ENCODE data around the gene SAMD13.

Gene SAMD13

DNA sequence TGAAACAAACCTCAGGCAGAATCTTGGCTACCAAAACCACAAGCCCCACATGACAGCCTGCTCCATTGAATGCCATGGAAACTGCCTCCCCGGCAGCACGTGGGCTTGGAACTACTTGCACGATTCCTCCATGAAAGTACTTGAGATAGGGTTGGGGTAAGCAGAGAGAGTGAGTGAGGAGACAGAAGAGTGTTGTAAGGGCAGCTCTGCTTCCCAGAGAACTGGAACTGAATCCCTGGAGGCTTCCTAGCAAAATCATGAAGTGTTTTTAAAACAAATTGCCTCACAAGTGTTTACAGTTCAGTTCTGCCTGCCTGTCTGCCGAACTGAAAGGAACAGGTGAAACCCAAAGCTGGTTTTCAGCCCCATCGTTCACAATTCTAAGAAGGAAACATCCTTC is 61.5 kb downstream of the SAMD13 start:
- Histone ChIP-seq H3K9ac (ENCODE audit: insufficient read length) (no peak overlapping the region), H3K36me3 (ENCODE audit: insufficient read depth, low read length) (no peaks in the 10 kb centered on the region), H3K4me3 (no peak overlapping the region), H3K27ac (no peak overlapping the region), H3K9me3 (ENCODE audit: low read depth, low read length) (no peaks in the 10 kb centered on the region)
- TF ChIP-seq EZH2 (IDR thresholded peaks at IDR 0.05) (no peak), FOXP2 (optimal IDR thresholded peaks at IDR 0.05; ENCODE audit: control extremely low read depth, extremely low read length, insufficient read depth) (no peak)
- no peak for DNase-seq (ENCODE audit: low read depth, low spot score)

- DNase-seq (ENCODE audit: low read depth, low spot score): no peak
- Histone ChIP-seq H3K36me3 (ENCODE audit: insufficient read depth, low read length) (no peaks in the 10 kb centered on the region), H3K9ac (ENCODE audit: insufficient read length) (no peak overlapping the region), H3K9me3 (ENCODE audit: low read depth, low read length) (no peaks in the 10 kb centered on the region), H3K4me3 (no peak overlapping the region), H3K27ac (no peak overlapping the region)
- TF ChIP-seq EZH2 (IDR thresholded peaks at IDR 0.05): no peak
- no peak for TF ChIP-seq POLR2AphosphoS5 (IDR thresholded peaks at IDR 0.05; ENCODE audit: borderline replicate concordance, low read depth, low read length)
- no peak for TF ChIP-seq FOXP2 (optimal IDR thresholded peaks at IDR 0.05; ENCODE audit: control extremely low read depth, extremely low read length, insufficient read depth)
Observed at GRCh38 chr1:84363622-84364021, 62.1 kb downstream of the SAMD13 start.

DNA sequence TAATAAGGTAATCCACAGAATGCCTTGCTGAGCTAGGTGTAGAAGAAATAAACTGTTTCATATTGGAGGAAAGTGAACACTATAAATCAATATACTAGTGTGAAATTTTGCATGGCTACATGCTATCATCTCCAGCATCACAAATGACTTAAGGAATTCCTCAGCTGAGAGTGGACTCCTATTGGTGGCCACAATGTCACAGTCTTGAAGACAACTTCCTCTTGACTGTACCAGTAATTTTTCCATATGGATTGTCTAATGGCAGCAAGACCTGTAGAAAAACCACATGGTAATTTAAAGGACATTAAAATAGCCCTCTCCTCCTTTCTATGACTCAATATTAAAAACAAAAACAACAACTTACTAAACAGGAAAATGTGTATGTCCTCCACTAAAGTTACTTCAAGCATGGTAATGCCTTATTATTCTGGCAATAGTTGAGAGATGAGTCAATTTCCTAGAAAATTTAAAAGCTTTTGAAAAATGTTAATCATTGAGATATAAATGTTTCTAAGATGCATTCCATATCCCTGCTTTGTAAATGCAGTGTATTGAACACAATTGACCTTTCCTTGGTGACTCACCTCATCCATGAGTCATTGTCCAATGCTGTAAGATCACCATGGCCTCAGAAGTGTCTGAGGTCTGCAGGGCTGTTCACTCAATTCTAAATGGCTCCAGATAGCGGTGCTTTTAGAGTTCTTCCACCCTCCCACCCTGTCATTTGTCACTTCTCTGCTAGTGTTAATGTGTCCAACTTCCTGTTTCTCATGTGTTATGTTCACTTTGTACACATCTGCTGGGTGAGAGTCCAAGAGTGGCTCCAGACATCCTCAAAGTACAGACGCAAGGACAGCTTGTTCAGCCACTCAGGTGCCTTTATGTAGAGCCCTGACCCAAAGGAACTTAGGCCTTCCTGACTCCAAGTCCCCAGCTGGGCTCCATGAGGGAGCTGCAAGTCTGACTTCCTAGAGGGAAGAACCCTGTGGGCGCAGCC is 64.0 kb downstream of the SAMD13 start:
- Histone ChIP-seq H3K9me3 (ENCODE audit: low read depth, low read length) (no peaks in the 10 kb centered on the region), H3K4me3 (no peak overlapping the region), H3K27ac (no peak overlapping the region), H3K9ac (ENCODE audit: insufficient read length) (no peak overlapping the region), H3K36me3 (ENCODE audit: insufficient read depth, low read length) (no peaks in the 10 kb centered on the region)
- no peak for TF ChIP-seq FOXP2 (optimal IDR thresholded peaks at IDR 0.05; ENCODE audit: control extremely low read depth, extremely low read length, insufficient read depth)
- DNase-seq (ENCODE audit: low read depth, low spot score): no peak

- TF ChIP-seq FOXP2 (optimal IDR thresholded peaks at IDR 0.05; ENCODE audit: control extremely low read depth, extremely low read length, insufficient read depth) (no peak), EZH2 (IDR thresholded peaks at IDR 0.05) (no peak), POLR2AphosphoS5 (IDR thresholded peaks at IDR 0.05; ENCODE audit: borderline replicate concordance, low read depth, low read length) (no peak)
- no peak overlapping the region for H3K27ac ChIP-seq
- no peaks in the 10 kb centered on the region for H3K9me3 ChIP-seq (ENCODE audit: low read depth, low read length)
- H3K36me3 ChIP-seq (ENCODE audit: insufficient read depth, low read length): no peaks in the 10 kb centered on the region
- no peak overlapping the region for H3K4me3 ChIP-seq
- DNase-seq (ENCODE audit: low read depth, low spot score): no peak
- H3K9ac ChIP-seq (ENCODE audit: insufficient read length): no peak overlapping the region
Observed at GRCh38 chr1:84366786-84367185, 65.3 kb downstream of the SAMD13 start.

GRCh38 chr1:84367219-84367618 is 65.7 kb downstream of the SAMD13 start:
- Histone ChIP-seq H3K4me3 (no peak overlapping the region), H3K36me3 (ENCODE audit: insufficient read depth, low read length) (no peaks in the 10 kb centered on the region), H3K9ac (ENCODE audit: insufficient read length) (no peak overlapping the region), H3K9me3 (ENCODE audit: low read depth, low read length) (no peaks in the 10 kb centered on the region), H3K27ac (no peak overlapping the region)
- TF ChIP-seq FOXP2 (optimal IDR thresholded peaks at IDR 0.05; ENCODE audit: control extremely low read depth, extremely low read length, insufficient read depth): no peak
- TF ChIP-seq EZH2 (IDR thresholded peaks at IDR 0.05): no peak
- TF ChIP-seq POLR2AphosphoS5 (IDR thresholded peaks at IDR 0.05; ENCODE audit: borderline replicate concordance, low read depth, low read length): no peak
- DNase-seq (ENCODE audit: low read depth, low spot score): no peak

DNA sequence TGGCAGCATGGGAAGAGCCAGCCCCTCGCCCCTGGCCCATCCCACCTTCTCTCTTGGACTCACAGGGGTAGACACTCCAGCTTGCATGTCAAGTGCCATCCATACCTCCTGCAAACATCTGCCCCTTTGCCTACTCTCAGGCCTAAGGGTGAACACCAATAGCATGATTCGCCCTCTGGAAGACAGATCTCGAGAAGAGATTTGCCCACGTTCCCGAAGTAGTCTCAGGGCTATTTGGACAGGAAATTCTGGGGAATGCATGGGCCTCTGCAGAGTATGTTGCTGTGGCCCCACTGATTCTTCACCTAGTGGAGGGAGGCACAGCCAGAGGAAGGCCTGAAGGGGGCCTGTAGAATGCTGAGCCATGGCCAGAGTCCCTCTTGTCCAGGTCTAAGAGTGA is 66.9 kb downstream of the SAMD13 start:
- H3K9ac ChIP-seq (ENCODE audit: insufficient read length): no peak overlapping the region

DNA sequence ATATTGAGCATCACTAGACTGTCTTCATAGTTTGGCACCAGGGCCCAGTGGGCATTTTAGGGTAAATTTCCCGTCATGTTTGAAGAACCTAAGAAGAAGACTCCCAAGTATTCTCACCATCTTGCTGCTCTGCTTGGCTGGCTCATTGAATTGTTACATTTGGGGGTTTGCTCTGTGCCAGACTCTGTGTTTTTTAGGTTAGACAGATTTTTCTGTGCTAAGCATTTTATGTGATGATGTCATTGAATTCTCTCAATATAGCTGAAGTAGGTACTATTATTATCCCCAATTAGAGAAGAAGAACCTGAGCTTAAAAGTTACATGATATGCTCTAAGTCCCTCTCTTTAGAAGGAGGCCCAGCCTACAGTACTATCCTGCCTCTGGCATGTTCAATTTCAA is 68.8 kb downstream of the SAMD13 start:
- TF ChIP-seq FOXP2 (optimal IDR thresholded peaks at IDR 0.05; ENCODE audit: control extremely low read depth, extremely low read length, insufficient read depth) (no peak), EZH2 (IDR thresholded peaks at IDR 0.05) (no peak), POLR2AphosphoS5 (IDR thresholded peaks at IDR 0.05; ENCODE audit: borderline replicate concordance, low read depth, low read length) (no peak)
- no peak overlapping the region for H3K9ac ChIP-seq (ENCODE audit: insufficient read length)
- DNase-seq (ENCODE audit: low read depth, low spot score): no peak
- H3K4me3 ChIP-seq: no peak overlapping the region
- no peak overlapping the region for H3K27ac ChIP-seq
- no peaks in the 10 kb centered on the region for H3K9me3 ChIP-seq (ENCODE audit: low read depth, low read length)
- no peaks in the 10 kb centered on the region for H3K36me3 ChIP-seq (ENCODE audit: insufficient read depth, low read length)

More for the DNA sequence above, 66.9 kb downstream of the SAMD13 start:
- DNase-seq (ENCODE audit: low read depth, low spot score): no peak
- Histone ChIP-seq H3K9me3 (ENCODE audit: low read depth, low read length) (no peaks in the 10 kb centered on the region), H3K36me3 (ENCODE audit: insufficient read depth, low read length) (no peaks in the 10 kb centered on the region), H3K27ac (no peak overlapping the region), H3K4me3 (no peak overlapping the region)
- TF ChIP-seq FOXP2 (optimal IDR thresholded peaks at IDR 0.05; ENCODE audit: control extremely low read depth, extremely low read length, insufficient read depth) (no peak), POLR2AphosphoS5 (IDR thresholded peaks at IDR 0.05; ENCODE audit: borderline replicate concordance, low read depth, low read length) (no peak), EZH2 (IDR thresholded peaks at IDR 0.05) (no peak)

GRCh38 chr1:84370831-84371394 is 69.4 kb downstream of the SAMD13 start:
- Histone ChIP-seq H3K9me3 (ENCODE audit: low read depth, low read length) (no peaks in the 10 kb centered on the region), H3K27ac (no peak overlapping the region), H3K9ac (ENCODE audit: insufficient read length) (no peak overlapping the region), H3K4me3 (no peak overlapping the region), H3K36me3 (ENCODE audit: insufficient read depth, low read length) (no peaks in the 10 kb centered on the region)
- no peak for DNase-seq (ENCODE audit: low read depth, low spot score)
- TF ChIP-seq FOXP2 (optimal IDR thresholded peaks at IDR 0.05; ENCODE audit: control extremely low read depth, extremely low read length, insufficient read depth) (no peak), EZH2 (IDR thresholded peaks at IDR 0.05) (no peak), POLR2AphosphoS5 (IDR thresholded peaks at IDR 0.05; ENCODE audit: borderline replicate concordance, low read depth, low read length) (no peak)

All from SK-N-MC (cell line).